ENCODE data around the gene TTC3.
"Not testable (repeated sequence)": the region's sequence is repeated elsewhere in the genome, so short reads cannot be mapped to it uniquely, and the experiment has no call there.

TTC3 gene

DNA sequence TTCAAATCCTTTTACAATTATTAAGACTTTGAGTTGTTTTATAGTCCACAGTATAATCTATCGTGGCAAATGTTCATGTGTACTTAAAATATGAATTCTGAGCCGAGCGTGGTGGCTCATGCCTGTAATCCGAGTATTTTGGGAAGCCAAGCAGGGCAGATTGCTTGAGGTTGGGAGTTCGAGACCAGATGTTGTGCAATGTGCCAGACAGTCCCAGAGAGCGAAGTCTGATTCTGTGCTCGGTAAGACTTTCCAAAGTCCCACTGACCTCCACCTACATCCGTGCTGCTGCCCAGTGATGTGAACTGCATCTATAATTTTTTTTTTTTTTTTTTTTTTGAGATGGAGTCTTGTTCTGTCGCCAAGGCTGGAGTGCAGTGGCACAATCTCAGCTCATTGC lies 141.9 kb downstream of the TTC3 start:
- Histone ChIP-seq H3K27ac (ENCODE audit: insufficient read depth, low read depth, low read length, poor library complexity, severe bottlenecking) (no peak overlapping the region), H3K4me3 (ENCODE audit: insufficient read depth, low read depth, low read length) (no peak overlapping the region), H3K4me1 (ENCODE audit: control insufficient read depth, insufficient read depth, low read length) (no peaks in the 10 kb centered on the region), H3K36me3 (ENCODE audit: control insufficient read depth, insufficient read depth, low read length) (no peaks in the 10 kb centered on the region), H3K9me3 (ENCODE audit: control insufficient read depth, low read length) (no peaks in the 10 kb centered on the region), H3K27me3 (ENCODE audit: control insufficient read depth, insufficient read depth, low read length, poor library complexity, severe bottlenecking) (no peaks in the 10 kb centered on the region)
- 93 to 94% methylated on average over 9 of the region's 9 CpGs for WGBS, 2 experiments

DNA sequence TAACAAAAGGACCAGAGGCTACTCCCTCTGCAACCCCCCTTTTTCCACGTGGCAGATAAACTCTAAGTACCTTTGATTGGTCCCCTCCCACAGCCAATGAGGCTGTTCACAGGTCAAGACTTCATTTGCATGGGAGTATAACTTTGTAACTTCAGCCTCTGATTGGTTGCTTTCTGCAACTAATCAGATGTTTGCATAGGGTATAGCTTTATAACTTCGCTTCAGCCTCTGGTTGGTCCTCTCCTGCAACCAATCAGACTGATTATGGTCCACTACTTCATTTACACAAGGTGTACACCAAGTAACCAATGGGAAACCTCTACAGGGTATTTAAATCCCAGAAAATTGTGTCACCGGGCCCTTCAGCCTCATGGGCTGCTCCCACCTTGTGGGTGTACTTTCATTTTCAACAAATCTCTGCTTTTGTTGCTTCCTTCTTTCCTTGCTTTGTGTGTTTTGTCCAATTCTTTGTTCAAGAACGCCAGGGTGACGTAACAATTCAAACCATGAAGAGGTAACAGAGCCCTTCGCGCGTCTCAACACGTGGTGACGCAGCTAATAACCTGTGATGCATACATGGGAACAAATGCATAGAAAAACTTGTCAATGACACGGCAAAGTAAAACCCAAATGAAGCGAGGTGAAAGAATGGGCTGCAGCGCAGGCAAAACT lies 146.8 kb downstream of the TTC3 start:
- peaks cover 16% of the 10 kb centered on the region for H3K36me3 ChIP-seq (ENCODE audit: control insufficient read depth, insufficient read depth, low read length)
- WGBS, 2 experiments: 93 to 94% methylated on average over 13 of the region's 13 CpGs
- H3K27ac ChIP-seq (ENCODE audit: insufficient read depth, low read depth, low read length, poor library complexity, severe bottlenecking): no peak overlapping the region
- no peaks in the 10 kb centered on the region for H3K27me3 ChIP-seq (ENCODE audit: control insufficient read depth, insufficient read depth, low read length, poor library complexity, severe bottlenecking)
- H3K9me3 ChIP-seq (ENCODE audit: control insufficient read depth, low read length): no peaks in the 10 kb centered on the region
- no peak overlapping the region for H3K4me3 ChIP-seq (ENCODE audit: insufficient read depth, low read depth, low read length)
- H3K4me1 ChIP-seq (ENCODE audit: control insufficient read depth, insufficient read depth, low read length): no peaks in the 10 kb centered on the region

DNA sequence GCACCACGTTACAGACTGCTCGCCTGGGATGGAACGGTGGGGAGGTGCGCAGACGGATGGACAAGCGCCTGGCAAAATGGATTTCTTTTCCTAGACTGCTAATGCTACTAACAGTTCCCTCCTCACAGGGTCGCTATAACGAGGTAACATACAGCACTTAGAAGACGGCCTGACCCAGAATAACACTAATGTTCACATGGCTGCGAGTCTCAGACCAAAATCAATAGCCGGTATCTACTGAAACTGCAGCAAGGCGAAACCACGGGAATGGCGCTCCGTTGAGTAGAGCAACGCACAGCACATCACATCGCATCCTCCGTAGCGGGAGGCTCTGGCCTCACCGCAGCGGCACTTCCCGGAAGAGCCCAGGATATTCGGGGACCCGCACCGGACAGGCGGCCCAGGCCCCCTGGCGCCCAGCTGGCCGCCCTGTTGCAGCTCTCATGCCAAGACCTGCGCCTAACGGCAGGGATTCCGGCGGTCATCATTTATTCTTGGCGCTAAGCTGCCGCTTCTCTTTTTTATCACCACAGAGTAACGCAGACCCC lies 147.5 kb downstream of the TTC3 start:
- no peak overlapping the region for H3K27ac ChIP-seq (ENCODE audit: insufficient read depth, low read depth, low read length, poor library complexity, severe bottlenecking)
- H3K27me3 ChIP-seq (ENCODE audit: control insufficient read depth, insufficient read depth, low read length, poor library complexity, severe bottlenecking): no peaks in the 10 kb centered on the region
- WGBS, 2 experiments: 71 to 77% methylated on average over 35 of the region's 35 CpGs
- H3K36me3 ChIP-seq (ENCODE audit: control insufficient read depth, insufficient read depth, low read length): peaks cover 16% of the 10 kb centered on the region
- peak overlapping the region; percentile 28 for H3K4me3 ChIP-seq (ENCODE audit: insufficient read depth, low read depth, low read length)
- no peaks in the 10 kb centered on the region for H3K4me1 ChIP-seq (ENCODE audit: control insufficient read depth, insufficient read depth, low read length)
- H3K9me3 ChIP-seq (ENCODE audit: control insufficient read depth, low read length): no peaks in the 10 kb centered on the region

DNA sequence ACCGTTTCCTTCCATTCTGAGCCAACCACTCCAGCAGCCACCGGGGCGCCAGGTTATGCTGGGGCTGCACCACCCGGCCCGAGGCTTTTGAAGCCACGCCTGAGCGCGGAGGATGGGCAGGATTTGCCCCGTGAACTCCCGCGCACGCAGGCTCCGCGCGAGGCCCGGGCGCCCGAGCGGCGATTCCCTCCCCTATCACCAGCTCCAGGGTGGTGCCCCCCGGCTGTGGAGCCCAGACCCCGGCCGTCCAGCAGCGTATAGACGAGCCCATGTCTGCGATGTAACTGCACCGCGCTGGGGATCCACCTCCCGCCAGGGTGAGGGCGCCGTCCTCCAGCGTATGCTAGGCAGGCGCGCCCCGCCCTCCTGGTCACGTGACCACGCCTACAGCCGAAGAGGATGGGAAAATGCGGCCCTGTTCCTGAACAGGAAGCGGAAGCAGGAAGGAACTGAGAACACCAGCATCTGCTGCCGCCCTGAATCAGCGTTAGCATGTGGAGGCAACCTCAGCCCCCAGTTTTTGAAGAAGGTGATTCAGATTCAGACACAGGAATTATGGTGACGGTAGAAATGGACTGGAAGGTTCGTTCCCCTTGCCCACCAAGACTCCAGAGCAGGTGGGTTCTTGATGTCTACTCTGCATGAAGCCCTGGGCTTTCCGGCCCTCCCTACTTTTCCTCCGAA lies 148.1 kb downstream of the TTC3 start:
- no peak overlapping the region for H3K27ac ChIP-seq (ENCODE audit: insufficient read depth, low read depth, low read length, poor library complexity, severe bottlenecking)
- 62 to 65% methylated on average over 46 of the region's 46 CpGs for WGBS, 2 experiments
- peaks cover 19% of the 10 kb centered on the region for H3K36me3 ChIP-seq (ENCODE audit: control insufficient read depth, insufficient read depth, low read length)
- no peaks in the 10 kb centered on the region for H3K4me1 ChIP-seq (ENCODE audit: control insufficient read depth, insufficient read depth, low read length)
- H3K9me3 ChIP-seq (ENCODE audit: control insufficient read depth, low read length): no peaks in the 10 kb centered on the region
- H3K4me3 ChIP-seq (ENCODE audit: insufficient read depth, low read depth, low read length): peak overlapping the region; percentile 28
- no peaks in the 10 kb centered on the region for H3K27me3 ChIP-seq (ENCODE audit: control insufficient read depth, insufficient read depth, low read length, poor library complexity, severe bottlenecking)

DNA sequence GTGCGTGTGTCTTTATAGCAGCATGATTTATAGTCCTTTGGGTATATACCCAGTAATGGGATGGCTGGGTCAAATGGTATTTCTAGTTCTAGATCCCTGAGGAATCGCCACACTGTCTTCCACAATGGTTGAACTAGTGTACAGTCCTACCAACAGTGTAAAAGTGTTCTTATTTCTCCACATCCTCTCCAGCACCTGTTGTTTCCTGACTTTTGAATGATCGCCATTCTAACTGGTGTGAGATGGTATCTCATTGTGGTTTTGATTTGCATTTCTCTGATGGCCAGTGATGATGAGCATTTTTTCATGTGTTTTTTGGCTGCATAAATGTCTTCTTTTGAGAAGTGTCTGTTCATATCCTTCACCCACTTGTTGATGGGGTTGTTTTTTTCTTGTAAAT lies 149.2 kb downstream of the TTC3 start:
- WGBS, 2 experiments: 88% methylated on average over 1 of the region's 3 CpGs; no CpG with 5 or more reads in 1 of the 2 experiments
- peaks cover 19% of the 10 kb centered on the region for H3K36me3 ChIP-seq (ENCODE audit: control insufficient read depth, insufficient read depth, low read length)

DNA sequence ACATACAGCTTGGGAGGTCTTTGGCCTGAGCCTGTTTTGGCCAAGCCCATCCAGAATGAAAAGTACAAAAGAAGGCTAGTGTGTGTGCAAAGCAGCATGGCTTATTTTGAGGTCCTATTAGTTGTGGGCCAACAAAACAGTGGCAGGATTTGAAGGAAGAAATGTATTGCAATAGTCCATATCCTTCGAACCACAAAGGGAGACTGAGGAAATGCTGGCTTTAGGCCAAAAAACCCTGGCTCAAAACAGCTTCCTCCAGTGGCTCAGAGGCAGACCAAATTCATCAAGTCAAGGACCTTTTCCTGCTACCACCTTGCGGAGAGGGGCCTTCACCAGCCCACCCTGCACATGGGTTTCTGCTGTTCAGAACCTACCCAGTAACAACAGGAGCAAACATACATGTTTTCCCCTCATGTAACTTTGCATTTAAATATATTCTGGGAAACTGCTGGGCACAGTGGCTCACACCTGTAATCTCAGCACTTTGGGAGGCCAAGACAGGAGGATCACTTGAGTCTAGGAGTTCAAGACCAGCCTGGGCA lies 150.8 kb downstream of the TTC3 start:
- Histone ChIP-seq H3K4me1 (ENCODE audit: control insufficient read depth, insufficient read depth, low read length) (no peaks in the 10 kb centered on the region), H3K27me3 (ENCODE audit: control insufficient read depth, insufficient read depth, low read length, poor library complexity, severe bottlenecking) (no peaks in the 10 kb centered on the region), H3K4me3 (ENCODE audit: insufficient read depth, low read depth, low read length) (no peak overlapping the region), H3K27ac (ENCODE audit: insufficient read depth, low read depth, low read length, poor library complexity, severe bottlenecking) (no peak overlapping the region), H3K36me3 (ENCODE audit: control insufficient read depth, insufficient read depth, low read length) (peaks cover 31% of the 10 kb centered on the region), H3K9me3 (ENCODE audit: control insufficient read depth, low read length) (no peaks in the 10 kb centered on the region)
- WGBS, 2 experiments: 93 to 99% methylated on average over 2 of the region's 2 CpGs

More for the DNA sequence above, 149.2 kb downstream of the TTC3 start:
- not testable (repeated sequence) for H3K4me3 ChIP-seq (ENCODE audit: insufficient read depth, low read depth, low read length); H3K4me1 ChIP-seq (ENCODE audit: control insufficient read depth, insufficient read depth, low read length); H3K27ac ChIP-seq (ENCODE audit: insufficient read depth, low read depth, low read length, poor library complexity, severe bottlenecking); H3K27me3 ChIP-seq (ENCODE audit: control insufficient read depth, insufficient read depth, low read length, poor library complexity, severe bottlenecking); H3K9me3 ChIP-seq (ENCODE audit: control insufficient read depth, low read length)

DNA sequence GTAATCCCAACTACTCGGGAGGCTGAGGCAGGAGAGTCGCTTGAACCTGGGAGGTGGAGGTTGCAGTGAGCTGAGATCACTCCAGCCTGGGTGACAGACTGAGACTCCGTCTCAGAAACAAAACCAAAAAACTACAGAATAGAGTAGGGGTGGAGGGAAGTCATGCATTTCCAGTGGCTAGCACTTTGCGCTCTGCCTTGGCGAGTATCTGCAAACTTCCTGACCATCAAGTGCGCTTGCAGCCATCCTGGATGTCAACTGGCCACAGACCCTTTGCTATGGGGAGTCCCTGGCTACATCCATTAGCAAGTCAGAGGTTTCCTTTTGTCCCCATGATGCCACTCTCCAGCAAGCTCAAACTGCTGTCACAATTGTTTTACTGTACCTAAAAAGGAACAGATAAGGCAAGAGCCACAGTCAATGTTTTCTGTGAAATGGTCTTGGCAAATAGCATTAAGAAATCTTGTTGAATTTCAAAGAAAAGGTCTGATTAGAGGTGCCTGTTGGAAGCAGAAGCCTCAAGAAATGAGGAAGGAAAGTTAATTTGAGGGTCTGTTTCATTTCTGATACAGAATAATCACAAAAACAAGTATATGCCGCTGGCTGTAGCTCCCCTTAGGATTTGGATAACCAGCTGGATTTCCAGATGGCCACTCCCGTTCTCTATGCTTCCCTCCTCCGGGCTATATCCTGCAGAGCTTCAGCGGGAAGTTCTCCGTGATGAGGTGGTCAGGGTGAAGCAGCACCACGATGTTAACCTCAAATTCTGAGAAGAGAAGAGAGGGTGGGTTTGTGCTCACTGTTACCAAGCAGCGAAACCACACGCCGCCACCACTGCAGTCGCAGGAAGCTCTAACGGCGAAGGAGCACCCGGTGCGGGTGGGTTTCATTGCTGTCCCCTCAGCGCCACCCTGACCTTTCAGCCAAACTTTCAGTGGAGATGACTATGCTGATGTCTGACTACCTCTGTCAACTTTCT lies 152.1 kb downstream of the TTC3 start:
- WGBS, 2 experiments: 96 to 97% methylated on average over 21 of the region's 21 CpGs
- Histone ChIP-seq H3K27ac (ENCODE audit: insufficient read depth, low read depth, low read length, poor library complexity, severe bottlenecking) (no peak overlapping the region), H3K36me3 (ENCODE audit: control insufficient read depth, insufficient read depth, low read length) (peaks cover 31% of the 10 kb centered on the region)

DNA sequence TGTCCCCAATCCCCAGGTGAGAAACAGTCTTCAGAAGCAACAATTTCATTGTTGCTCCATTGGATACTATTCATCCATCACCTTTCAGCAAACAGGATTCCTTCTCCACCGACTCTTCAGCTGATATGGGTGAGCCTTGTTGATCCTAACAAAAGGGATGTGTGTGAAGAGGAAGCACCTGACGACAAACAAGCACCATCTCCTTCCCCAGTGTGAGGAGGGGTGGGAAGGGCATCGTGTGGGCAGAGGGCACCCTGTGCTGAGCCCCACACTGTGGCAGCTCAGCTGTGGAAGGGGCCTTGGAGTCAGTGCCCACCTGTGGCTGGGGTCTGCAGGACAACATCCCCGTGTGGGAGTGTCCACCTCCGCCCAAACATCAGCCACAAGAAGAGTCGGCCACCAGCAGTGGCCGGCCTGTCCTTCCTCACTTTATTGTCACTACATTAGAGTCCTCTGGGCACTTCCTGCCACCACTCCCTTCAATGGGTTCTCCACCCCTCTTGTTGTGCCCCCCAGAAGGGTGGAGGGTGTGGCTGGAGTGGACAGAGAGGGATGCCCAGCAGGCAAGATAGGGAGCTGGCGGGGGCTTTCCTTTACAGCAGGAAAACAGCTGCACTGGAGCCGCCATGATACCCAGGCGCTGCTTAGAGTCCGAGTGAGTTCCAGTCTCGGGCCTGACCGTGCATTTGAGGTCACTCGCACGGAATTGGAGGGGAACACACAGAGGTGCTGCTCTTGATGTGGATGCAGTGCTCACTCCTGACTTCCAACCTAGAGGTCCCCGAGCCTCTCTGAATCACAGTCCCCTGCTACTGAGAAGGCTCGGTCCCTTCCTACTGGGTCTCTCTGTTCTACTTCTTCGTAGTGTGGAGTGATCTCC lies 153.2 kb downstream of the TTC3 start:
- Histone ChIP-seq H3K4me3 (ENCODE audit: insufficient read depth, low read depth, low read length) (no peak overlapping the region), H3K27me3 (ENCODE audit: control insufficient read depth, insufficient read depth, low read length, poor library complexity, severe bottlenecking) (no peaks in the 10 kb centered on the region), H3K9me3 (ENCODE audit: control insufficient read depth, low read length) (no peaks in the 10 kb centered on the region), H3K36me3 (ENCODE audit: control insufficient read depth, insufficient read depth, low read length) (peaks cover 31% of the 10 kb centered on the region), H3K4me1 (ENCODE audit: control insufficient read depth, insufficient read depth, low read length) (no peaks in the 10 kb centered on the region), H3K27ac (ENCODE audit: insufficient read depth, low read depth, low read length, poor library complexity, severe bottlenecking) (no peak overlapping the region)
- 94 to 97% methylated on average over 18 of the region's 18 CpGs for WGBS, 2 experiments

More for the DNA sequence above, 152.1 kb downstream of the TTC3 start:
- Histone ChIP-seq H3K4me1 (ENCODE audit: control insufficient read depth, insufficient read depth, low read length) (no peaks in the 10 kb centered on the region), H3K27me3 (ENCODE audit: control insufficient read depth, insufficient read depth, low read length, poor library complexity, severe bottlenecking) (no peaks in the 10 kb centered on the region), H3K4me3 (ENCODE audit: insufficient read depth, low read depth, low read length) (no peak overlapping the region), H3K9me3 (ENCODE audit: control insufficient read depth, low read length) (no peaks in the 10 kb centered on the region)

Measured in ectodermal cell (in vitro differentiated cells).